GM12878 (cell line): ENCODE measurements around the gene N4BP2L2. TPM values are rescaled to one million over a fixed set of nuclear protein-coding genes. Genes with fewer than 3 reads are reported as not detected.

Source experiments
- ATAC-seq: fragments of 200-7000 bp; cut with Tn5 transposase; 3 replicates; pipeline ENCODE4 v1.9.1; 2020; ENCODE audit warnings: mild to moderate bottlenecking, moderate library complexity
- BruUV-seq: library from RNA; stranded (reverse); fragments of 400-500 nt; replicated peaks from 2 replicates; lab custom pipeline; 2021; lab: Mats Ljungman, UMichigan
- CTCF ChIA-PET: fragments of 300-600 bp; sonication (Branson Sonifier 250); formaldehyde crosslinking; extraction: SDS; loops from one replicate; lab custom pipeline; 2021; ENCODE audit warnings: inconsistent platforms; lab: Yijun Ruan, JAX
- POLR2A ChIA-PET: fragments of 350-600 bp; formaldehyde crosslinking; extraction: SDS; loops from one replicate; lab custom pipeline; 2021; ENCODE audit warnings: inconsistent platforms; lab: Charles Lee
- RAD21 ChIA-PET: fragments of 300-600 bp; sonication (Branson Sonifier 250); formaldehyde crosslinking; loops from one replicate; lab custom pipeline; 2023; ENCODE audit warnings: antibody characterized with exemption; ENCODE audit not compliant: unreplicated experiment; lab: Charles Lee
- SMC1A ChIA-PET: fragments of 300-600 bp; sonication (Branson Sonifier 250); formaldehyde crosslinking; loops from one replicate; lab custom pipeline; 2023; ENCODE audit not compliant: unreplicated experiment, uncharacterized antibody; lab: Charles Lee
- DNase-seq: peaks from one replicate; pipeline ENCODE4 v3.0.0-alpha.2; 2011; ENCODE audit warnings: low read depth, low spot score
- FAIRE-seq: peaks from 3 replicates; lab custom pipeline; 2011; peaks lifted over from hg19 to GRCh38; lab: Jason Lieb, UNC
- H2AFZ ChIP-seq: 2 replicates; pipeline ENCODE4 v1.6.0; 2011; ENCODE audit warnings: low read depth, low read length, control low read depth; ENCODE audit not compliant: control insufficient read depth
- H3K27ac ChIP-seq: 2 replicates; pipeline ENCODE4 v1.5.1; 2011; ENCODE audit warnings: control low read depth; ENCODE audit not compliant: control insufficient read depth, insufficient read depth
- H3K27me3 ChIP-seq, 2 experiments: replicated peaks in 1 of 2; 2 replicates each; pipeline versions ENCODE4 v1.6.0 to v1.6.1; 2011; ENCODE audit warnings: low read length in 1 of 2; ENCODE audit not compliant: control insufficient read depth in 2 of 2, insufficient read depth in 2 of 2
- H3K36me3 ChIP-seq, 2 experiments: 2 replicates each; pipeline ENCODE4 v1.5.1; 2011; ENCODE audit warnings: low read length in 1 of 2; ENCODE audit not compliant: control insufficient read depth in 2 of 2, insufficient read depth in 2 of 2
- H3K4me1 ChIP-seq: 2 replicates; pipeline ENCODE4 v1.6.1; 2011; ENCODE audit warnings: mild to moderate bottlenecking, low read length, moderate library complexity, mixed read lengths; ENCODE audit not compliant: control insufficient read depth, insufficient read depth
- H3K4me2 ChIP-seq: 2 replicates; pipeline ENCODE4 v1.6.0; 2011; ENCODE audit warnings: control low read depth; ENCODE audit not compliant: control insufficient read depth, insufficient read depth
- H3K4me3 ChIP-seq: fragments of 200-600 bp; sonication (generic); 2 replicates; pipeline ENCODE4 v1.5.1; 2016
- H3K79me2 ChIP-seq: 2 replicates; pipeline ENCODE4 v1.6.0; 2011; ENCODE audit warnings: low read length; ENCODE audit not compliant: control insufficient read depth, insufficient read depth
- H3K9ac ChIP-seq: 2 replicates; pipeline ENCODE4 v1.8.0; 2011; ENCODE audit warnings: low read length, control low read depth, mixed read lengths; ENCODE audit not compliant: control insufficient read depth, insufficient read depth
- H3K9me3 ChIP-seq: replicated peaks from 3 replicates; pipeline ENCODE4 v1.5.1; 2011; ENCODE audit warnings: mild to moderate bottlenecking, low read length; ENCODE audit not compliant: control insufficient read depth, insufficient read depth
- H4K20me1 ChIP-seq: 2 replicates; pipeline ENCODE4 v1.6.0; 2011; ENCODE audit not compliant: control insufficient read depth, insufficient read depth
- BRCA1 ChIP-seq: IDR thresholded peaks from 2 replicates; pipeline ENCODE4 v1.6.1; 2011; ENCODE audit warnings: low read depth, low read length, improper control_type of control experiment
- MEF2A ChIP-seq: IDR thresholded peaks from 2 replicates; pipeline ENCODE4 v1.6.1; 2011; ENCODE audit warnings: low read depth, mild to moderate bottlenecking, low read length, moderate library complexity; ENCODE audit not compliant: insufficient read depth
- MEF2B ChIP-seq: fragments of 450-650 bp; IDR thresholded peaks from 2 replicates; pipeline ENCODE4 v1.6.1; 2018; ENCODE audit warnings: mild to moderate bottlenecking, moderate library complexity; ENCODE audit not compliant: partially characterized antibody, poor library complexity, severe bottlenecking
- MYB ChIP-seq: fragments of 150-350 bp; IDR thresholded peaks from 2 replicates; pipeline ENCODE4 v1.6.1; 2014; ENCODE audit warnings: mild to moderate bottlenecking, low read depth, low read length, borderline replicate concordance
- MYC ChIP-seq: IDR thresholded peaks from 2 replicates; pipeline ENCODE4 v1.6.1; 2011; ENCODE audit warnings: mild to moderate bottlenecking, low read length, moderate library complexity, inconsistent platforms; ENCODE audit not compliant: insufficient read depth, insufficient replicate concordance, insufficient read length, severe bottlenecking
- NR2F1 ChIP-seq: fragments of 450-650 bp; conservative IDR thresholded peaks from 2 replicates; pipeline ENCODE4 v1.6.1; 2017; ENCODE audit warnings: mild to moderate bottlenecking
- SIX5 ChIP-seq: IDR thresholded peaks from 2 replicates; pipeline ENCODE4 v1.6.1; 2011; ENCODE audit warnings: mild to moderate bottlenecking, low read depth, low read length, moderate library complexity; ENCODE audit not compliant: severe bottlenecking
- SMC3 ChIP-seq: IDR thresholded peaks from 2 replicates; pipeline ENCODE4 v1.6.1; 2011; ENCODE audit warnings: low read length, improper control_type of control experiment, borderline replicate concordance
- WGBS: methylation state at CpG from one replicate; pipeline ENCODE4 v1.1.6; 2016; ENCODE audit warnings: low lambda C conversion rate; ENCODE audit not compliant: insufficient replicate concordance, insufficient coverage; ENCODE audit errors: missing lambda C conversion rate; 5-methylcytosine and 5-hydroxymethylcytosine counted together
- in situ Hi-C: fragments of 300-500 bp; cut with MboI; formaldehyde crosslinking; loops from 9 replicates; pipeline ENCODE4 v1.14.3; 2018; ENCODE audit warnings: mixed read lengths
- intact Hi-C: fragments of 100-400 bp; cut with micrococcal nuclease; formaldehyde crosslinking; loops from one replicate; pipeline ENCODE4 v1.14.2; 2022; ENCODE audit not compliant: unreplicated experiment
- polyA plus RNA-seq, 11 experiments: library from polyadenylated mRNA; depleted of rRNA in 4 of 11; unstranded in 6 of 11; stranded (reverse) in 5 of 11; fragments of >200 nt; fragmentation: Nextera tagmentation in 4 of 11; fragmentation: Illumina TruSeq in 1 of 11; extraction: Ambion mirVana in 4 of 11; extraction: Trizol in 1 of 11; gene quantifications; 1 replicate in 1 of 11; 2 replicates in 10 of 11; pipeline versions ENCODE4 v1.2.1 to v1.2.3, GENCODE V29; 2011 to 2016; ENCODE audit warnings: inconsistent platforms in 2 of 11, missing spikeins in 2 of 11, low read depth in 1 of 11
- total RNA-seq, 4 experiments: library from RNA; depleted of rRNA in 3 of 4; stranded (reverse); fragments of >200 nt in 3 of 4; fragmentation: Illumina TruSeq in 1 of 4; extraction: Trizol in 1 of 4; gene quantifications; 2 replicates each; pipeline versions ENCODE4 v1.2.1 to v1.2.3, GENCODE V29; 2013 to 2021
- TF ChIP-seq, protein P1 (sequence below): fragments of 450-650 bp; IDR thresholded peaks from 2 replicates; pipeline ENCODE4 v1.6.1; 2018; ENCODE audit warnings: mild to moderate bottlenecking, low read depth, moderate library complexity; ENCODE audit not compliant: partially characterized antibody

N4BP2L2 gene
- total and polyA plus RNA-seq, 10 of the 15 experiments (the other 5 are each of a cell fraction or from before 2014, with no cell fraction given) = 41.7 to 87.1 (median 61.2) TPM

DNA sequence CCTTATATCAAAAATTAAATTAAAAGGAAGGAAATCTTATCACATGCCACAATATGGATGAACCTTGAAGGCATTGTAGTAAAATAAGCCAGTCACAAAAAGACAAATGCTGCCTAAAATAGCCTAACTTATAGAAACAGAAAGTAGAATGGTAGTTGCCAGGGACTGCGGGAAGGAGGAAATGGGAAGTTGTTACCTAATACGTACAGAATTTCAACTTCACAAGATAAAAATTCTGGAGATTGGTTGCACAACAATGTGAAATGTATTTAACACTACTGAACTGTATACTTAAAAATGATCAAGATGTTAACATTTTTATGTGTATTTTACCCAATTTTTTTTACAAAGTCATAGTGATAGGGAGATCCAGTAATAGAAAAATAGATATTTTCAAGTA, 10.2 kb upstream of the N4BP2L2 start:
- POLR2A ChIA-PET = no interaction called here
- 6% methylated on average over 2 of the region's 2 CpGs for WGBS
- no peaks in the 10 kb centered on the region; the same call in 1 of the 2 replicates for H3K4me1 ChIP-seq
- H3K27ac ChIP-seq = no peak overlapping the region
- no peak overlapping the region for H3K4me3 ChIP-seq
- H4K20me1 ChIP-seq = no peaks in the 10 kb centered on the region
- no peak for ATAC-seq
- no peaks in the 10 kb centered on the region for H3K79me2 ChIP-seq
- FAIRE-seq = no peak
- TF ChIP-seq BRCA1 = no peak
- 0 out of 2 replicates have a peak, but pooled peaks have one; percentile 47 for TF ChIP-seq MEF2A
- no peak for TF ChIP-seq MYB
- peak; percentile 32 for TF ChIP-seq MEF2B
- TF ChIP-seq, protein P1, sequence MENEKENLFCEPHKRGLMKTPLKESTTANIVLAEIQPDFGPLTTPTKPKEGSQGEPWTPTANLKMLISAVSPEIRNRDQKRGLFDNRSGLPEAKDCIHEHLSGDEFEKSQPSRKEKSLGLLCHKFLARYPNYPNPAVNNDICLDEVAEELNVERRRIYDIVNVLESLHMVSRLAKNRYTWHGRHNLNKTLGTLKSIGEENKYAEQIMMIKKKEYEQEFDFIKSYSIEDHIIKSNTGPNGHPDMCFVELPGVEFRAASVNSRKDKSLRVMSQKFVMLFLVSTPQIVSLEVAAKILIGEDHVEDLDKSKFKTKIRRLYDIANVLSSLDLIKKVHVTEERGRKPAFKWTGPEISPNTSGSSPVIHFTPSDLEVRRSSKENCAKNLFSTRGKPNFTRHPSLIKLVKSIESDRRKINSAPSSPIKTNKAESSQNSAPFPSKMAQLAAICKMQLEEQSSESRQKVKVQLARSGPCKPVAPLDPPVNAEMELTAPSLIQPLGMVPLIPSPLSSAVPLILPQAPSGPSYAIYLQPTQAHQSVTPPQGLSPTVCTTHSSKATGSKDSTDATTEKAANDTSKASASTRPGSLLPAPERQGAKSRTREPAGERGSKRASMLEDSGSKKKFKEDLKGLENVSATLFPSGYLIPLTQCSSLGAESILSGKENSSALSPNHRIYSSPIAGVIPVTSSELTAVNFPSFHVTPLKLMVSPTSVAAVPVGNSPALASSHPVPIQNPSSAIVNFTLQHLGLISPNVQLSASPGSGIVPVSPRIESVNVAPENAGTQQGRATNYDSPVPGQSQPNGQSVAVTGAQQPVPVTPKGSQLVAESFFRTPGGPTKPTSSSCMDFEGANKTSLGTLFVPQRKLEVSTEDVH = no peak
- TF ChIP-seq NR2F1 = no peak
- TF ChIP-seq SIX5 = no peak
- no peak for TF ChIP-seq SMC3
- TF ChIP-seq MYC = no peak
- TF ChIP-seq, all 136 proteins: peak for 2
- no TSS peak for BruUV-seq
- no peak for DNase-seq
- ChIA-PET SMC1A (no interaction called here), CTCF (no interaction called here), RAD21 (no interaction called here)
- in situ Hi-C loops = loop anchor here (25.0 kb wide), 1 partner anchor 1387 kb away; the partner anchor contains the start of gene HSPH1
- Histone ChIP-seq H3K9ac (no peak overlapping the region), H3K9me3 (no peaks in the 10 kb centered on the region), H3K27me3 (no peaks in the 10 kb centered on the region), H3K36me3 (no peaks in the 10 kb centered on the region), H2AFZ (no peak overlapping the region), H3K4me2 (no peak overlapping the region)
- intact Hi-C loops = no loop called here
